Smooth muscle cell (in vitro differentiated cells): Measurements from ENCODE around the gene LPP. TPM values are rescaled to one million over a fixed set of nuclear protein-coding genes. Genes with fewer than 3 reads are reported as not detected.

ENCODE experiments used
- DNase-seq: peaks from one replicate; lab custom pipeline; 2025; ENCODE audit not compliant: unreplicated experiment; lab: John Stamatoyannopoulos, UW
- H2AFZ ChIP-seq: fragments of 200-600 bp; sonication (generic); 2 replicates; pipeline ENCODE4 v1.6.0; 2016; ENCODE audit warnings: antibody characterized with exemption, low read depth, mild to moderate bottlenecking
- H3F3A ChIP-seq: fragments of 200-600 bp; sonication (generic); 2 replicates; pipeline ENCODE4 v1.6.0; 2017; ENCODE audit warnings: antibody characterized with exemption, low read depth
- H3K27ac ChIP-seq: fragments of 200-600 bp; sonication (generic); 2 replicates; pipeline ENCODE4 v1.5.1; 2016; ENCODE audit warnings: low read depth, mild to moderate bottlenecking
- H3K27me3 ChIP-seq: fragments of 200-600 bp; sonication (generic); 2 replicates; pipeline ENCODE4 v1.6.1; 2016; ENCODE audit warnings: low read depth, mild to moderate bottlenecking
- H3K36me3 ChIP-seq: fragments of 200-600 bp; sonication (generic); 2 replicates; pipeline ENCODE4 v1.5.1; 2016; ENCODE audit warnings: low read depth
- H3K4me1 ChIP-seq: fragments of 200-600 bp; sonication (generic); 2 replicates; pipeline ENCODE4 v1.5.1; 2016; ENCODE audit warnings: low read depth
- H3K4me2 ChIP-seq: fragments of 200-600 bp; sonication (generic); 2 replicates; pipeline ENCODE4 v1.6.0; 2016; ENCODE audit warnings: mild to moderate bottlenecking
- H3K4me3 ChIP-seq: fragments of 200-600 bp; sonication (generic); 2 replicates; pipeline ENCODE4 v1.5.1; 2016; ENCODE audit warnings: mild to moderate bottlenecking
- H3K79me2 ChIP-seq: fragments of 200-600 bp; sonication (generic); 2 replicates; pipeline ENCODE4 v1.6.0; 2016; ENCODE audit warnings: low read depth, mild to moderate bottlenecking
- H3K9ac ChIP-seq: fragments of 200-600 bp; sonication (generic); 2 replicates; pipeline ENCODE4 v1.6.0; 2016; ENCODE audit warnings: low read depth
- H3K9me3 ChIP-seq: fragments of 200-600 bp; sonication (generic); replicated peaks from 2 replicates; pipeline ENCODE4 v1.5.1; 2016; ENCODE audit warnings: low read depth
- H4K20me1 ChIP-seq: fragments of 200-600 bp; sonication (generic); 2 replicates; pipeline ENCODE4 v1.6.0; 2016; ENCODE audit warnings: low read depth
- WGBS: methylation state at CpG from one replicate; pipeline ENCODE4 v1.1.7; 2016; ENCODE audit warnings: low lambda C conversion rate; 5-methylcytosine and 5-hydroxymethylcytosine counted together
- polyA plus RNA-seq: library from polyadenylated mRNA; unstranded; fragments of >200 nt; fragmentation: Nextera tagmentation; extraction: Ambion mirVana; gene quantifications from 2 replicates; pipeline ENCODE4 v1.2.1, GENCODE V29; 2016
- total RNA-seq: library from RNA; depleted of rRNA; stranded (reverse); fragments of >200 nt; gene quantifications from 2 replicates; pipeline ENCODE4 v1.2.3, GENCODE V29; 2014
- TF ChIP-seq, protein P1 (sequence below): fragments of 200-600 bp; sonication (generic); IDR thresholded peaks from 2 replicates; pipeline ENCODE4 v1.5.1; 2017; ENCODE audit warnings: borderline replicate concordance, mild to moderate bottlenecking, antibody characterized with exemption; ENCODE audit not compliant: insufficient read depth, poor library complexity, severe bottlenecking

The LPP gene
- total and polyA plus RNA-seq, 2 experiments from 2014 or later = 42.3 to 128 TPM

DNA sequence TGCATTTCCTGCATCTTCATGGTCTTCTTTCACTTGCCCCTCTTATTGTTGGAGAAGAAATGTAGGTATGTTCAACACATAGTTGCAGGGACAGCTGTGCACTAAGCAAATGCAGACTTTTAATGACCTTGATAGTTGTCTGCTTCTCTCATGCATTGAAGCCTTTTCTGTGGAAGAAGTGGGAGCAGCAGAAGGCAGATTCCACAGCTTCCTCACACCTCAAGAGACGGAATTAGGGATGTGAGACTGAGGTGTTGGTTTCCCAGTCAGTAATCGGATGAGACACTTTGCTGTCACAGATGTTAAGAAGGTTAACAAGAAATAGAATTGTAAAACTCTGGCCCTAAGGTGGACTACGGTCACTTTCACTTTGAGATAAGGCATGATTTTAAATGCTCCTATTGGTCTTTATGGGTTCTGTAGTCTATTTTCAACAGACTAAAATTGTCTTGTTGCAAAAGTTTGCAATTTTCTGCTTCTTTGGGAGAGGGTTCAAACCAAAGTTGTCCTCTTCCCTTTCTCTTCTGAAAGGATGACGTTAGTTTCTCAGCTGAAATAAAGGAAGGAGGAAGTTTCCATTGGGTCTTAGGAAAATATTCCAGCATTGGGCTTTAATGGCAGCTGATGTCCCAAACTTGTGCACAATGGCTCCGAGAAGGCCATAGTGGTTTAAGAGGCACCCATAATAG lies 117.4 kb downstream of the LPP start:
- Histone ChIP-seq H3K4me2 (peak overlapping the region; percentile 83), H4K20me1 (peaks cover 22% of the 10 kb centered on the region), H3K36me3 (no peaks in the 10 kb centered on the region), H3F3A (peaks cover 34% of the 10 kb centered on the region), H3K79me2 (peaks cover 36% of the 10 kb centered on the region), H3K27me3 (no peaks in the 10 kb centered on the region), H2AFZ (no peak overlapping the region), H3K4me3 (no peak overlapping the region), H3K9ac (no peak overlapping the region), H3K4me1 (peaks cover 60% of the 10 kb centered on the region), H3K9me3 (no peaks in the 10 kb centered on the region), H3K27ac (peak overlapping the region; percentile 96)
- WGBS = 80% methylated on average over 5 of the region's 5 CpGs
- DNase-seq = no peak
- TF ChIP-seq, protein P1, sequence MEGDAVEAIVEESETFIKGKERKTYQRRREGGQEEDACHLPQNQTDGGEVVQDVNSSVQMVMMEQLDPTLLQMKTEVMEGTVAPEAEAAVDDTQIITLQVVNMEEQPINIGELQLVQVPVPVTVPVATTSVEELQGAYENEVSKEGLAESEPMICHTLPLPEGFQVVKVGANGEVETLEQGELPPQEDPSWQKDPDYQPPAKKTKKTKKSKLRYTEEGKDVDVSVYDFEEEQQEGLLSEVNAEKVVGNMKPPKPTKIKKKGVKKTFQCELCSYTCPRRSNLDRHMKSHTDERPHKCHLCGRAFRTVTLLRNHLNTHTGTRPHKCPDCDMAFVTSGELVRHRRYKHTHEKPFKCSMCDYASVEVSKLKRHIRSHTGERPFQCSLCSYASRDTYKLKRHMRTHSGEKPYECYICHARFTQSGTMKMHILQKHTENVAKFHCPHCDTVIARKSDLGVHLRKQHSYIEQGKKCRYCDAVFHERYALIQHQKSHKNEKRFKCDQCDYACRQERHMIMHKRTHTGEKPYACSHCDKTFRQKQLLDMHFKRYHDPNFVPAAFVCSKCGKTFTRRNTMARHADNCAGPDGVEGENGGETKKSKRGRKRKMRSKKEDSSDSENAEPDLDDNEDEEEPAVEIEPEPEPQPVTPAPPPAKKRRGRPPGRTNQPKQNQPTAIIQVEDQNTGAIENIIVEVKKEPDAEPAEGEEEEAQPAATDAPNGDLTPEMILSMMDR = no peak

DNA sequence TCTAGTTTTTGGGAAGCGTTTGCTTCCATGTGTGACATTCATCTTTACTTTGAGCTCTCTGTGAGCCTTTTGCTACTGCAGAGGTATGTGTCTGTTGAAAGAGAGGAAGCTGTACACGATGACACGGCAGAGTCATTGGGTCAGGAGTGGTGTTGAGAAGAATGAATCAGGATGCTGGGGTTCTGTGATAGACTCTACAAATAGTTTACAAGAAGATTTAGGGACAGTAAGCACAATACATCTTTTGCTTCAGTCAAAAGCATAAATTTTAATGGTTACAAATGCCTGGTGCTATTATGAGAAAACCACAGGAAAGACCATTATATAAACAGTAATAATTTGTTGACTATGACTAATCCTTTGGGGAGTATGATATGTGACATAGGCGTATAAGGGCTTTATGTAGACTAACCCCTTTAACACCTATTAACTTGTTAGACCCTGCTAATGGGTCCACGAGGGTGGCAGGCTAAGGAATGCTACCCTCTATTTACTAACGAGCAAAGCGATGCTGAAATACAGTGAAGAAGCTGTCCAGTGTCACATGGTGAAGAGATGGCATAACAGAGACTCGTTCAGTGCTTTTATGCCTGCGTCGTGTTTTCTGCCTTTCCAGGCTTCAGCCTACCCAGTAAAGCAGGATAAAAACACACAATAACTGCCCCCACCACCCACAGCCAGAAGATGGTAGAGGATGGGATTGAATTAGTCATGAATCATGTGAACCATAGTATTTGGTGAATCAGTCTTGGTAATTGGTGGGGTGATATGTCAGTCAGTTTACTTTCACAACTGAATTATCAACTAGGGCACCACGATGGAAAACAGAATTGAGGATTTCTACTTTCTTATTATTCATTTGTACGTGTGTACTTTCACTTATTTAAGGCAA lies 118.8 kb downstream of the LPP start:
- Histone ChIP-seq H3K4me3 (no peak overlapping the region), H4K20me1 (peaks cover 25% of the 10 kb centered on the region), H3K36me3 (no peaks in the 10 kb centered on the region), H3K79me2 (peaks cover 39% of the 10 kb centered on the region), H3K27me3 (no peaks in the 10 kb centered on the region), H3K9ac (peak overlapping the region; percentile 86), H2AFZ (no peak overlapping the region), H3K4me1 (peaks cover 49% of the 10 kb centered on the region), H3K27ac (peak overlapping the region; percentile 96), H3K4me2 (peak overlapping the region; percentile 83), H3F3A (peaks cover 34% of the 10 kb centered on the region), H3K9me3 (no peaks in the 10 kb centered on the region)
- 18% methylated on average over 12 of the region's 12 CpGs for WGBS
- TF ChIP-seq, protein P1 = no peak
- DNase-seq = peak; percentile 8

DNA sequence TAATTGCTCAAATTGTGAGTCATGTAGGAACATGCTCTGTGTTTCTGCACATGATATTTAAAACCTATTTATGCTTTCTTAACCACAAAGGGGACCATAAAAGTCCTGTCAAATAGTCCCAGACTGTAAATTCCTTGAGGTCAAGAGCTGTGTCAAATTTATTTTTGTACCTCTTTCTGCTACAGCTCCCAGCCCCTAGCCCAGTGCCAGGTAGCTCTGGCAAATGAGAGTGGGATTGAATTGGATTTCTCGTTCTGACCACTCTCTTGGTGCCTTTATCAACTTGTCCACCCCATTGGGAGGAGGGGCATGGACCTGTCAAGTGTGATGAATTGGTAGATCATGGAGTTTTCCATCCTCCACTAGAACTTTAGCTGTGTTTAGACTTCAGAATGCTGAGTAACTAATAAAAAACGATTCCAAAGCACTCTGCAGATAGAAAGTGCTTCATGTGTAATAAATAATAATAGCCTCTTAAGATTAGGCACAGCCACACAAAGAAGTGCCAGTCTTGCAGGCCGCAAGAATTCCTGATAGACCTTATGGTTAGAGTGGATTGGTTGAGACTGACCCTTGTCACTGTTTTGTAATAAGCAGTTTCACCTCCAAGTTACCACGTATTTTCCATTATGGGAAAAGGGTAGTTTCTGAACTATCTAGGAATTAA lies 120.4 kb downstream of the LPP start:
- Histone ChIP-seq H3K4me1 (peaks cover 35% of the 10 kb centered on the region), H3K9ac (no peak overlapping the region), H4K20me1 (peaks cover 42% of the 10 kb centered on the region), H2AFZ (no peak overlapping the region), H3K79me2 (peaks cover 40% of the 10 kb centered on the region), H3F3A (peaks cover 30% of the 10 kb centered on the region), H3K36me3 (no peaks in the 10 kb centered on the region), H3K4me3 (no peak overlapping the region), H3K9me3 (no peaks in the 10 kb centered on the region), H3K4me2 (peak overlapping the region; percentile 10), H3K27me3 (no peaks in the 10 kb centered on the region), H3K27ac (peak overlapping the region; percentile 96)
- TF ChIP-seq, protein P1 = no peak
- DNase-seq = no peak
- 38% methylated on average over 4 of the region's 4 CpGs for WGBS
